WI38 (cell line): Measurements from ENCODE around the gene FAM78A.

ENCODE experiments used
- H3K4me3 ChIP-seq: 2 replicates; pipeline ENCODE4 v1.5.1; 2011; ENCODE audit warnings: low read depth, mild to moderate bottlenecking, control low read depth, low read length
- CTCF ChIP-seq: IDR thresholded peaks from 2 replicates; pipeline ENCODE4 v1.5.1; 2012; ENCODE audit warnings: low read depth, mild to moderate bottlenecking, control low read depth, low read length

The FAM78A gene

GRCh38 chr9:131299961-131300347, 23.6 kb upstream of the FAM78A start:
- TF ChIP-seq CTCF: no peak
- H3K4me3 ChIP-seq: no peak overlapping the region

GRCh38 chr9:131299346-131299960, 23.1 kb upstream of the FAM78A start:
- no peak overlapping the region for H3K4me3 ChIP-seq
- TF ChIP-seq CTCF: no peak

- TF ChIP-seq CTCF: no peak
- H3K4me3 ChIP-seq: no peak overlapping the region
Measured at GRCh38 chr9:131298816-131299215, 22.5 kb upstream of the FAM78A start.

- TF ChIP-seq CTCF: no peak
- H3K4me3 ChIP-seq: no peak overlapping the region
Measured at GRCh38 chr9:131298341-131298740, 22.0 kb upstream of the FAM78A start.

GRCh38 chr9:131297903-131298302, 21.6 kb upstream of the FAM78A start:
- H3K4me3 ChIP-seq: no peak overlapping the region
- TF ChIP-seq CTCF: no peak

- TF ChIP-seq CTCF: no peak
- no peak overlapping the region for H3K4me3 ChIP-seq
Measured at GRCh38 chr9:131296906-131297500, 20.7 kb upstream of the FAM78A start.

GRCh38 chr9:131296460-131296859, 20.1 kb upstream of the FAM78A start:
- no peak overlapping the region for H3K4me3 ChIP-seq
- TF ChIP-seq CTCF: no peak
